ENCODE results near the gene MGAT3. TPM values are rescaled to one million over a fixed set of nuclear protein-coding genes. Genes with fewer than 3 reads are reported as not detected.

Gene MGAT3
- total and polyA plus RNA-seq, 2 of the 13 experiments (the other 11 are each of a cell fraction or from before 2014, with no cell fraction given), result 0.11 to 0.15 TPM

DNA sequence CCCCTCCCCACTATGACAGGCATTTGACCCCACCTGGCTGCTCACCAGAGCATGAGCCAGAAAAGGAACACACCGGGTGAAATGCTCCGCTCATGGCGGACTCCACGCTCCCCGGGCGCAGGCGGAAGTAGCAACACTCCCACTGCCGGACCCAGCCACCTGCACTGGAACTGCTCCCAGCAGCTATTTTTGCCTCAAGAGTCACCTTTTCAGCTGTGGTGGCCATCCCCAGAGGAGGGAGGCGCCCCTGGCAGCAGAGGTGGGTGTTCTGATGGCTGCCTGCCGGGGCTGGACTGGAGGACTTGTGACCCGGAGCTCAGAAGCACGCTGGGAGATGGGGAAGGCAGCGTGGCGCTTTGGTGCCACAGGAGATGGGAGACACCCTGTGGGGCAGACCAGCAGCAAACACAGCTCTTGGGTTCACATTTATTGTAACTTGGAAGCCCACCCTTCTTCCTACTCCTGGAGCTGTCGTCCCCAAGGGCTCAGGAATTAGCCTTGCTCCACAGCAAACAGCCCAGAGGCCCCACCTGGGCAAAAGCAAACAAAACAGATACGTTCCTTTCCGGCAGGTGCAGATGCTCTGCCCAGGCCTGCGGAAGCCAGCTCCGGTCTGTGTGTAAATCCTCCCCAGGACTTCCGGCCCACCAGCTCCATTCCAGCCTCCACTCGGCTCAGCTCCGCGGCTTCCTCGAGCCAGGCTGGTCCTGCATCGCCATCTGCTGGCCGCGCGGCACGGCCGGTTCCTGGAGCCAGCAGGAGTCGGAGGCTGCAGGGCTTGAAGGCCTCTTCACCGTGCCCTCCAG, 72.1 kb downstream of the MGAT3 start (continued):
- TF ChIP-seq, protein P1, sequence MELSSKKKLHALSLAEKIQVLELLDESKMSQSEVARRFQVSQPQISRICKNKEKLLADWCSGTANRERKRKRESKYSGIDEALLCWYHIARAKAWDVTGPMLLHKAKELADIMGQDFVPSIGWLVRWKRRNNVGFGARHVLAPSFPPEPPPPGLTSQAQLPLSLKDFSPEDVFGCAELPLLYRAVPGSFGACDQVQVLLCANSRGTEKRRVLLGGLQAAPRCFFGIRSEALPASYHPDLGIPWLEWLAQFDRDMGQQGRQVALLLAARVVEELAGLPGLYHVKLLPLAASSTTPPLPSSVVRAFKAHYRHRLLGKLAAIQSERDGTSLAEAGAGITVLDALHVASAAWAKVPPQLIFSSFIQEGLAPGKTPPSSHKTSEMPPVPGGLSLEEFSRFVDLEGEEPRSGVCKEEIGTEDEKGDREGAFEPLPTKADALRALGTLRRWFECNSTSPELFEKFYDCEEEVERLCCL (CRISPR knock-in tag; IDR thresholded peaks at IDR 0.05; ENCODE audit: borderline replicate concordance), result no peak
- TF ChIP-seq KLF15 (CRISPR knock-in tag; IDR thresholded peaks at IDR 0.05; ENCODE audit: borderline replicate concordance) (peak; percentile 78; the same call in 1 of the 2 replicates), TP53 (CRISPR knock-in tag; conservative IDR thresholded peaks at IDR 0.05) (peak; percentile 66; the same call in 1 of the 2 replicates), ZNF713 (CRISPR knock-in tag; IDR thresholded peaks at IDR 0.05) (peak; percentile 82; the same call in 1 of the 2 replicates), TOPORS (CRISPR knock-in tag; IDR thresholded peaks at IDR 0.05) (peak; percentile 78), ZNF431 (CRISPR knock-in tag; IDR thresholded peaks at IDR 0.05; ENCODE audit: borderline replicate concordance, low read depth) (no peak), CBX1 (IDR thresholded peaks at IDR 0.05; ENCODE audit: low read depth) (peak; percentile 58), ZNF263 (CRISPR knock-in tag; IDR thresholded peaks at IDR 0.05) (peak; percentile 64; the same call in 1 of the 2 replicates), ZNF160 (CRISPR knock-in tag; IDR thresholded peaks at IDR 0.05) (peak; percentile 64; the same call in 1 of the 2 replicates), KAT7 (CRISPR knock-in tag; IDR thresholded peaks at IDR 0.05; ENCODE audit: borderline replicate concordance) (0 out of 2 replicates have a peak, but pooled peaks have one; percentile 33), BORCS8-MEF2B (CRISPR knock-in tag; IDR thresholded peaks at IDR 0.05) (peak; percentile 91), THYN1 (CRISPR knock-in tag; IDR thresholded peaks at IDR 0.05; ENCODE audit: borderline replicate concordance, low read depth) (no peak), SOX13 (IDR thresholded peaks at IDR 0.05) (no peak), SOX13 (CRISPR knock-in tag; conservative IDR thresholded peaks at IDR 0.05 in 1 of 2, IDR thresholded peaks at IDR 0.05 in 1 of 2) (peak in 1 of 2 experiments; percentile 66; a peak in 2 of 4 replicates)
- TF ChIP-seq, protein P2, sequence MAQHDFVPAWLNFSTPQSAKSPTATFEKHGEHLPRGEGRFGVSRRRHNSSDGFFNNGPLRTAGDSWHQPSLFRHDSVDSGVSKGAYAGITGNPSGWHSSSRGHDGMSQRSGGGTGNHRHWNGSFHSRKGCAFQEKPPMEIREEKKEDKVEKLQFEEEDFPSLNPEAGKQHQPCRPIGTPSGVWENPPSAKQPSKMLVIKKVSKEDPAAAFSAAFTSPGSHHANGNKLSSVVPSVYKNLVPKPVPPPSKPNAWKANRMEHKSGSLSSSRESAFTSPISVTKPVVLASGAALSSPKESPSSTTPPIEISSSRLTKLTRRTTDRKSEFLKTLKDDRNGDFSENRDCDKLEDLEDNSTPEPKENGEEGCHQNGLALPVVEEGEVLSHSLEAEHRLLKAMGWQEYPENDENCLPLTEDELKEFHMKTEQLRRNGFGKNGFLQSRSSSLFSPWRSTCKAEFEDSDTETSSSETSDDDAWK (CRISPR knock-in tag; IDR thresholded peaks at IDR 0.05), result no peak
- TF ChIP-seq, protein P3, sequence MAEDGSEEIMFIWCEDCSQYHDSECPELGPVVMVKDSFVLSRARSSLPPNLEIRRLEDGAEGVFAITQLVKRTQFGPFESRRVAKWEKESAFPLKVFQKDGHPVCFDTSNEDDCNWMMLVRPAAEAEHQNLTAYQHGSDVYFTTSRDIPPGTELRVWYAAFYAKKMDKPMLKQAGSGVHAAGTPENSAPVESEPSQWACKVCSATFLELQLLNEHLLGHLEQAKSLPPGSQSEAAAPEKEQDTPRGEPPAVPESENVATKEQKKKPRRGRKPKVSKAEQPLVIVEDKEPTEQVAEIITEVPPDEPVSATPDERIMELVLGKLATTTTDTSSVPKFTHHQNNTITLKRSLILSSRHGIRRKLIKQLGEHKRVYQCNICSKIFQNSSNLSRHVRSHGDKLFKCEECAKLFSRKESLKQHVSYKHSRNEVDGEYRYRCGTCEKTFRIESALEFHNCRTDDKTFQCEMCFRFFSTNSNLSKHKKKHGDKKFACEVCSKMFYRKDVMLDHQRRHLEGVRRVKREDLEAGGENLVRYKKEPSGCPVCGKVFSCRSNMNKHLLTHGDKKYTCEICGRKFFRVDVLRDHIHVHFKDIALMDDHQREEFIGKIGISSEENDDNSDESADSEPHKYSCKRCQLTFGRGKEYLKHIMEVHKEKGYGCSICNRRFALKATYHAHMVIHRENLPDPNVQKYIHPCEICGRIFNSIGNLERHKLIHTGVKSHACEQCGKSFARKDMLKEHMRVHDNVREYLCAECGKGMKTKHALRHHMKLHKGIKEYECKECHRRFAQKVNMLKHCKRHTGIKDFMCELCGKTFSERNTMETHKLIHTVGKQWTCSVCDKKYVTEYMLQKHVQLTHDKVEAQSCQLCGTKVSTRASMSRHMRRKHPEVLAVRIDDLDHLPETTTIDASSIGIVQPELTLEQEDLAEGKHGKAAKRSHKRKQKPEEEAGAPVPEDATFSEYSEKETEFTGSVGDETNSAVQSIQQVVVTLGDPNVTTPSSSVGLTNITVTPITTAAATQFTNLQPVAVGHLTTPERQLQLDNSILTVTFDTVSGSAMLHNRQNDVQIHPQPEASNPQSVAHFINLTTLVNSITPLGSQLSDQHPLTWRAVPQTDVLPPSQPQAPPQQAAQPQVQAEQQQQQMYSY (CRISPR knock-in tag; IDR thresholded peaks at IDR 0.05), result peak; percentile 100
- TF ChIP-seq, protein P4, sequence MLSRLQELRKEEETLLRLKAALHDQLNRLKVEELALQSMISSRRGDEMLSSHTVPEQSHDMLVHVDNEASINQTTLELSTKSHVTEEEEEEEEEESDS (CRISPR knock-in tag; IDR thresholded peaks at IDR 0.05; ENCODE audit: borderline replicate concordance), result peak; percentile 74; the same call in 1 of the 2 replicates
- TF ChIP-seq, protein P5, sequence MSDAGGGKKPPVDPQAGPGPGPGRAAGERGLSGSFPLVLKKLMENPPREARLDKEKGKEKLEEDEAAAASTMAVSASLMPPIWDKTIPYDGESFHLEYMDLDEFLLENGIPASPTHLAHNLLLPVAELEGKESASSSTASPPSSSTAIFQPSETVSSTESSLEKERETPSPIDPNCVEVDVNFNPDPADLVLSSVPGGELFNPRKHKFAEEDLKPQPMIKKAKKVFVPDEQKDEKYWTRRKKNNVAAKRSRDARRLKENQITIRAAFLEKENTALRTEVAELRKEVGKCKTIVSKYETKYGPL (CRISPR knock-in tag; IDR thresholded peaks at IDR 0.05), result peak; percentile 48; the same call in 1 of the 2 replicates
- TF ChIP-seq, protein P6, sequence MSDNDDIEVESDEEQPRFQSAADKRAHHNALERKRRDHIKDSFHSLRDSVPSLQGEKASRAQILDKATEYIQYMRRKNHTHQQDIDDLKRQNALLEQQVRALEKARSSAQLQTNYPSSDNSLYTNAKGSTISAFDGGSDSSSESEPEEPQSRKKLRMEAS (IDR thresholded peaks at IDR 0.05), result peak; percentile 73; the same call in 1 of the 2 replicates
